Hepatocyte (in vitro differentiated cells): ENCODE data around the gene TOP2B. TPM values are rescaled to one million over a fixed set of nuclear protein-coding genes. Genes with fewer than 3 reads are reported as not detected.

Experiments used
- DNase-seq: peaks from one replicate; pipeline ENCODE4 v3.0.0-alpha.2; 2016; ENCODE audit warnings: low spot score
- H2AFZ ChIP-seq: fragments of 200-600 bp; sonication (generic); 2 replicates; pipeline ENCODE4 v1.6.0; 2016; ENCODE audit warnings: antibody characterized with exemption, mild to moderate bottlenecking
- H3K27ac ChIP-seq: fragments of 200-600 bp; sonication (generic); 2 replicates; pipeline ENCODE4 v1.5.1; 2016; ENCODE audit warnings: mild to moderate bottlenecking
- H3K27me3 ChIP-seq: fragments of 200-600 bp; sonication (generic); 2 replicates; pipeline ENCODE4 v1.6.1; 2016
- H3K36me3 ChIP-seq: fragments of 200-600 bp; sonication (generic); replicated peaks from 2 replicates; pipeline ENCODE4 v1.5.1; 2016; ENCODE audit warnings: low read depth; ENCODE audit not compliant: insufficient read depth
- H3K4me1 ChIP-seq: fragments of 200-600 bp; sonication (generic); 2 replicates; pipeline ENCODE4 v1.5.1; 2016; ENCODE audit warnings: mild to moderate bottlenecking, moderate library complexity; ENCODE audit not compliant: insufficient read depth
- H3K4me2 ChIP-seq: fragments of 200-600 bp; sonication (generic); 2 replicates; pipeline ENCODE4 v1.6.0; 2016
- H3K4me3 ChIP-seq: fragments of 200-600 bp; sonication (generic); 2 replicates; pipeline ENCODE4 v1.5.1; 2016; ENCODE audit warnings: mild to moderate bottlenecking
- H3K79me2 ChIP-seq: fragments of 200-600 bp; sonication (generic); 2 replicates; pipeline ENCODE4 v1.6.0; 2017; ENCODE audit warnings: mild to moderate bottlenecking
- H3K9me2 ChIP-seq: fragments of 200-600 bp; sonication (generic); replicated peaks from 2 replicates; pipeline ENCODE4 v1.6.0; 2017; ENCODE audit warnings: mild to moderate bottlenecking; ENCODE audit not compliant: insufficient read depth
- H3K9me3 ChIP-seq: fragments of 200-600 bp; sonication (generic); 2 replicates; pipeline ENCODE4 v1.5.1; 2016; ENCODE audit warnings: low read depth, mild to moderate bottlenecking
- H4K20me1 ChIP-seq: fragments of 200-600 bp; sonication (generic); 2 replicates; pipeline ENCODE4 v1.6.0; 2016; ENCODE audit warnings: mild to moderate bottlenecking; ENCODE audit not compliant: insufficient read depth, poor library complexity, severe bottlenecking
- CTCF ChIP-seq: fragments of 200-600 bp; sonication (generic); IDR thresholded peaks from 2 replicates; pipeline ENCODE4 v1.5.1; 2016; ENCODE audit warnings: antibody characterized with exemption, mild to moderate bottlenecking; ENCODE audit not compliant: poor library complexity
- EZH2 ChIP-seq: fragments of 200-600 bp; sonication (generic); IDR thresholded peaks from 2 replicates; pipeline ENCODE4 v1.6.1; 2016; ENCODE audit warnings: antibody characterized with exemption, mild to moderate bottlenecking, borderline replicate concordance
- EZH2phosphoT487 ChIP-seq: fragments of 200-600 bp; sonication (generic); IDR thresholded peaks from one replicate; pipeline ENCODE4 v1.6.1; 2018; ENCODE audit warnings: antibody characterized with exemption, mild to moderate bottlenecking, low read depth, moderate library complexity; ENCODE audit not compliant: unreplicated experiment, severe bottlenecking
- WGBS: methylation state at CpG from one replicate; pipeline ENCODE4 v1.1.6; 2016; ENCODE audit warnings: low lambda C conversion rate; ENCODE audit errors: missing lambda C conversion rate; 5-methylcytosine and 5-hydroxymethylcytosine counted together
- polyA plus RNA-seq: library from polyadenylated mRNA; unstranded; fragments of >200 nt; fragmentation: Nextera tagmentation; extraction: Ambion mirVana; gene quantifications from 2 replicates; pipeline ENCODE4 v1.2.1, GENCODE V29; 2016
- total RNA-seq: library from RNA; depleted of rRNA; stranded (reverse); fragments of >200 nt; gene quantifications from 2 replicates; pipeline ENCODE4 v1.2.3, GENCODE V29; 2014

TOP2B gene
- total and polyA plus RNA-seq, 2 experiments from 2014 or later, result 49.5 to 109 TPM

GRCh38 chr3:25563601-25564000, 101.1 kb downstream of the TOP2B start:
- H3K4me3 ChIP-seq, result no peak overlapping the region
- no peak overlapping the region for H2AFZ ChIP-seq
- TF ChIP-seq EZH2, result no peak
- no peak for TF ChIP-seq EZH2phosphoT487
- no peak for TF ChIP-seq CTCF
- WGBS, result 97% methylated on average over 1 of the region's 1 CpG
- peaks cover 33% of the 10 kb centered on the region for H3K79me2 ChIP-seq
- no peak overlapping the region for H3K4me2 ChIP-seq
- H3K9me2 ChIP-seq, result no peaks in the 10 kb centered on the region
- H3K9me3 ChIP-seq, result no peaks in the 10 kb centered on the region
- DNase-seq, result no peak
- H3K4me1 ChIP-seq, result no peaks in the 10 kb centered on the region
- H3K27me3 ChIP-seq, result no peaks in the 10 kb centered on the region
- H3K27ac ChIP-seq, result no peak overlapping the region
- H3K36me3 ChIP-seq, result no peaks in the 10 kb centered on the region
- H4K20me1 ChIP-seq, result no peaks in the 10 kb centered on the region

GRCh38 chr3:25558796-25559195, 105.9 kb downstream of the TOP2B start:
- H3K27me3 ChIP-seq, result no peaks in the 10 kb centered on the region
- H3K9me2 ChIP-seq, result no peaks in the 10 kb centered on the region
- peaks cover 31% of the 10 kb centered on the region for H3K79me2 ChIP-seq
- no peaks in the 10 kb centered on the region for H3K4me1 ChIP-seq
- no peaks in the 10 kb centered on the region for H4K20me1 ChIP-seq
- H3K9me3 ChIP-seq, result no peaks in the 10 kb centered on the region
- no peak overlapping the region for H3K27ac ChIP-seq
- TF ChIP-seq EZH2, result no peak
- no peak for TF ChIP-seq CTCF
- TF ChIP-seq EZH2phosphoT487, result no peak
- no peak for DNase-seq
- no peak overlapping the region for H3K4me3 ChIP-seq
- WGBS, result 89% methylated on average over 6 of the region's 6 CpGs
- H3K36me3 ChIP-seq, result no peaks in the 10 kb centered on the region
- no peak overlapping the region for H3K4me2 ChIP-seq
- no peak overlapping the region for H2AFZ ChIP-seq

- H3K9me2 ChIP-seq, result no peaks in the 10 kb centered on the region
- no peaks in the 10 kb centered on the region for H3K27me3 ChIP-seq
- TF ChIP-seq EZH2phosphoT487 (no peak), EZH2 (no peak), CTCF (no peak)
- WGBS, result 85% methylated on average over 5 of the region's 5 CpGs
- H3K4me2 ChIP-seq, result no peak overlapping the region
- peaks cover 31% of the 10 kb centered on the region for H3K79me2 ChIP-seq
- H4K20me1 ChIP-seq, result no peaks in the 10 kb centered on the region
- no peak overlapping the region for H2AFZ ChIP-seq
- H3K4me3 ChIP-seq, result no peak overlapping the region
- DNase-seq, result no peak
- H3K9me3 ChIP-seq, result no peaks in the 10 kb centered on the region
- no peak overlapping the region for H3K27ac ChIP-seq
- H3K36me3 ChIP-seq, result no peaks in the 10 kb centered on the region
- H3K4me1 ChIP-seq, result no peaks in the 10 kb centered on the region
Observed at GRCh38 chr3:25558121-25558520, 106.6 kb downstream of the TOP2B start.

- no peaks in the 10 kb centered on the region for H3K4me1 ChIP-seq
- H3K4me2 ChIP-seq, result no peak overlapping the region
- H3K79me2 ChIP-seq, result peaks cover 30% of the 10 kb centered on the region
- no peaks in the 10 kb centered on the region for H3K36me3 ChIP-seq
- WGBS, result 83% methylated on average over 3 of the region's 3 CpGs
- H3K27ac ChIP-seq, result no peak overlapping the region
- H3K9me3 ChIP-seq, result no peaks in the 10 kb centered on the region
- no peaks in the 10 kb centered on the region for H4K20me1 ChIP-seq
- no peak overlapping the region for H2AFZ ChIP-seq
- H3K9me2 ChIP-seq, result no peaks in the 10 kb centered on the region
- H3K27me3 ChIP-seq, result no peaks in the 10 kb centered on the region
- TF ChIP-seq EZH2 (no peak), CTCF (no peak), EZH2phosphoT487 (no peak)
- no peak for DNase-seq
- no peak overlapping the region for H3K4me3 ChIP-seq
Observed at GRCh38 chr3:25557694-25558093, 107.0 kb downstream of the TOP2B start.
